Gastroesophageal sphincter (tissue), 4 donors: ENCODE measurements around the gene RIBC1. TPM values are rescaled to one million over a fixed set of nuclear protein-coding genes. Genes with fewer than 3 reads are reported as not detected.

Experiments
- ATAC-seq: fragments of 150-250 bp; one replicate; pipeline ENCODE4 v1.9.1; 2016; ENCODE audit warnings: mild to moderate bottlenecking, moderate library complexity
- H3K27ac ChIP-seq, 4 donors: fragments of 200-600 bp; sonication (generic) in 3 of 4; 1 replicate in 3 of 4; 2 replicates in 1 of 4; pipeline ENCODE4 v1.5.1; 2016 to 2019
- H3K27me3 ChIP-seq: fragments of 200-600 bp; sonication (generic); one replicate; pipeline ENCODE4 v1.5.1; 2019
- H3K36me3 ChIP-seq, 2 donors: fragments of 200-600 bp; sonication (generic); one replicate each; pipeline ENCODE4 v1.5.1; 2019; ENCODE audit warnings: control low read depth in 1 of 2
- H3K4me1 ChIP-seq, 3 donors: fragments of 200-600 bp; sonication (generic); 1 replicate in 2 of 3; 2 replicates in 1 of 3; pipeline ENCODE4 v1.5.1; 2016 to 2019; ENCODE audit warnings: control low read depth in 2 of 3
- H3K4me3 ChIP-seq, 2 donors: fragments of 200-600 bp; sonication (generic); one replicate each; pipeline ENCODE4 v1.5.1; 2019; ENCODE audit warnings: mild to moderate bottlenecking in 1 of 2, moderate library complexity in 1 of 2
- H3K9me3 ChIP-seq, 3 donors: fragments of 200-600 bp; sonication (generic); one replicate each; pipeline ENCODE4 v1.5.1; 2017 to 2019; ENCODE audit warnings: control low read depth in 2 of 3
- EP300 ChIP-seq: sonication (generic); formaldehyde crosslinking; IDR thresholded peaks from one replicate; pipeline ENCODE4 v1.6.1; 2017; ENCODE audit warnings: antibody characterized with exemption, mild to moderate bottlenecking
- POLR2A ChIP-seq, 2 donors: fragments of 450-650 bp; IDR thresholded peaks; one replicate each; pipeline ENCODE4 v1.6.1; 2017; ENCODE audit warnings: antibody characterized with exemption in 2 of 2, mild to moderate bottlenecking in 2 of 2, moderate library complexity in 1 of 2
- POLR2AphosphoS5 ChIP-seq: sonication (generic); formaldehyde crosslinking; IDR thresholded peaks from one replicate; pipeline ENCODE4 v1.6.1; 2017; ENCODE audit warnings: antibody characterized with exemption
- WGBS, 2 donors: methylation state at CpG; one replicate each; pipeline ENCODE4 v1.1.5; 2018; ENCODE audit warnings: low coverage in 1 of 2; 5-methylcytosine and 5-hydroxymethylcytosine counted together
- total RNA-seq, 4 donors: library from RNA; depleted of rRNA; stranded (reverse); fragments of >200 nt; gene quantifications; one replicate each; pipeline ENCODE4 v1.1.0, GENCODE V29; 2016
- TF ChIP-seq, protein P1 (sequence below), 4 experiments: fragments of 200-600 bp in 2 of 4; fragments of 450-650 bp in 2 of 4; sonication (generic) in 1 of 4; IDR thresholded peaks; one replicate each; pipeline ENCODE4 v1.5.1; 2017 to 2019; ENCODE audit warnings: antibody characterized with exemption in 4 of 4, mild to moderate bottlenecking in 2 of 4, moderate library complexity in 2 of 4

RIBC1 gene
- total RNA-seq, result under 1 TPM in 2 of 4 donors, not detected in 2; 0.35 to 0.85 TPM

DNA sequence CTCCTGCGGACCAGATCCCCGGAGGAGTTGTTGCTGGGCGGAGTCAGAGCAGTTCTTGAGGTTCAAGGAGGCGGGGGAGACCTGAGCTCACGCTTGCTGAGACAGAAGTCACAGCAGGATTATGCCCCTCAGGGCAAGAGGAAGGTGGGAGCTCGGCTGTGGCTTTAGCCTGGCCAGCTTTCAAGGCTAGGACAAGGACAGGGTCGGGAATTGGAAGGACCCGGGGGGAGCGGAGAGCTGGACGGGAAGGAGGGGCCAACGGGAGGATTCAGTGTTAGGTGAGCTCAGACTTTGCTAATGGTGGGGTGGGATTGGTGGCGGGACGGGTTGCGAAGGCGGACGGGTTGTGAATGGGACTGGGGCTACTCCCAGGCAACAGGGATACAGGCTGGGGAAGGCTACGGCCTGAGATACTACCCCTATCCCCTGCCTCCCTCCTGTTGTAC, at the start of gene RIBC1:
RIBC1 (plus strand) TSS at position 13 of the 446 bp plus-strand sequence. CDS start 3,404 bp downstream, outside the sequence.
- peak within 1 kb of the TSS; percentile 90 to 97 (median 92) for H3K27ac ChIP-seq
- H3K9me3 ChIP-seq, result no peaks in the 10 kb centered on the region
- H3K27me3 ChIP-seq, result no peaks in the 10 kb centered on the region
- TF ChIP-seq POLR2A (IDR thresholded peaks at IDR 0.05), result no peak
- TF ChIP-seq, protein P1, sequence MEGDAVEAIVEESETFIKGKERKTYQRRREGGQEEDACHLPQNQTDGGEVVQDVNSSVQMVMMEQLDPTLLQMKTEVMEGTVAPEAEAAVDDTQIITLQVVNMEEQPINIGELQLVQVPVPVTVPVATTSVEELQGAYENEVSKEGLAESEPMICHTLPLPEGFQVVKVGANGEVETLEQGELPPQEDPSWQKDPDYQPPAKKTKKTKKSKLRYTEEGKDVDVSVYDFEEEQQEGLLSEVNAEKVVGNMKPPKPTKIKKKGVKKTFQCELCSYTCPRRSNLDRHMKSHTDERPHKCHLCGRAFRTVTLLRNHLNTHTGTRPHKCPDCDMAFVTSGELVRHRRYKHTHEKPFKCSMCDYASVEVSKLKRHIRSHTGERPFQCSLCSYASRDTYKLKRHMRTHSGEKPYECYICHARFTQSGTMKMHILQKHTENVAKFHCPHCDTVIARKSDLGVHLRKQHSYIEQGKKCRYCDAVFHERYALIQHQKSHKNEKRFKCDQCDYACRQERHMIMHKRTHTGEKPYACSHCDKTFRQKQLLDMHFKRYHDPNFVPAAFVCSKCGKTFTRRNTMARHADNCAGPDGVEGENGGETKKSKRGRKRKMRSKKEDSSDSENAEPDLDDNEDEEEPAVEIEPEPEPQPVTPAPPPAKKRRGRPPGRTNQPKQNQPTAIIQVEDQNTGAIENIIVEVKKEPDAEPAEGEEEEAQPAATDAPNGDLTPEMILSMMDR (IDR thresholded peaks at IDR 0.05), result no peak
- H3K4me3 ChIP-seq, result peak within 1 kb of the TSS; percentile 66 to 74
- ATAC-seq, result peak; percentile 11
- H3K36me3 ChIP-seq, result no peaks in the 10 kb centered on the region
- 0 to 1% methylated on average over 4 to 12 of the region's 17 CpGs for WGBS, 2 donors
- H3K4me1 ChIP-seq, result peaks cover 6 to 22% (median 16%) of the 10 kb centered on the region in 3 donors

DNA sequence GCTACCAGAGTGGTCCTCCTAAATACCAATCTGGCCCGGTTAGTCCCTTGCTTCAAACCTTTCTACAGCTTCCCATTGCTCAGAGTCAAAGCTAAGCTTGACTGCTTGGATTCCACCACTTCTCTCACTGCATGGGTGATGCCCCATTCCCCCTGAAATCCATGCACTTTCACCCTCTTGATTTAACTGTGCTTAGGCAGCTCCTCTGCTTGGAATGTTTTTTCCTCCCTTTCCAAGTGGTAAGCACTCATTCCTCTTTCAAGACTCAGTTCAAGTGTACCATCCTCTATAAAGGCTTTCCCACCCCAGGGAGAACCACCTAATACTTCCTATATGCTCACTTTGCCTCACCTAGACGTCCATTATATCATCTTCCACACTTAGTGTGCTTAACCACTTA, 49.4 kb upstream of the RIBC1 start:
- Histone ChIP-seq H3K4me3 (no peak overlapping the region), H3K36me3 (no peaks in the 10 kb centered on the region), H3K4me1 (no peaks in the 10 kb centered on the region), H3K27me3 (no peaks in the 10 kb centered on the region), H3K27ac (no peak overlapping the region), H3K9me3 (no peaks in the 10 kb centered on the region)
- WGBS, 2 donors, result 20 to 67% methylated on average over 1 of the region's 2 CpGs
- TF ChIP-seq EP300 (no peak), POLR2A (IDR thresholded peaks at IDR 0.05) (no peak), POLR2AphosphoS5 (no peak)
- TF ChIP-seq, protein P1 (IDR thresholded peaks at IDR 0.05), result no peak
- no peak for ATAC-seq

DNA sequence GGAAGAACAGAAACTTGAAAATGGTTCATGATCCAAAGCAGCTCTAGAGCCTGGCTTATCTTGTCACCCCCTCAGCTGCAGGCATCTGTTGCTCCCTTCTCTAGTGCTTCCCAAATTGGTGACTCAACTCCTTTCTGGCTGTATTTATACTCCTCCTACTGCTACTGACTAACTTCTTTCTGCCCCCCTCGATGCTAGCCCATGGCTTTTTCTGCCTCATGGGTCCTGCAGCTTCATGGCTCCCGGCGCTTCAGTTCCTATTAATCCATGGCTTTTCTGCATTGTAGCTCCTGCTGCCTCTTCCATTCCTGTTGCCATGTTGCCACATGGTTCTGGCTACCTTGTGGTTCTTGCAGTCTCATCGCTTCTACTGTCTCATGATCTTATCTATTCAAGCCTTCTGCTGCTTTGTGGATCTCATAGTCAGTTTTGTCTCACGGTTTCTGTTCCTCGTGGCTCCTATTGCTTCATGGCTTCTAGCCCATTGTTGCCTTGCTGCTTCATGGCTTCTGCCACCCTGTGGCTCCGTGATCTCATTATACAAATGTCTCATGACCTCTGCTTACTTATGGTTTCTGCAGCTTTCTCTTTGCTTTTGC, 48.4 kb upstream of the RIBC1 start:
- no peak overlapping the region for H3K27ac ChIP-seq
- H3K9me3 ChIP-seq, result no peaks in the 10 kb centered on the region
- no peak overlapping the region for H3K4me3 ChIP-seq
- no peaks in the 10 kb centered on the region for H3K27me3 ChIP-seq
- TF ChIP-seq, protein P1 (IDR thresholded peaks at IDR 0.05), result no peak
- H3K4me1 ChIP-seq, result no peaks in the 10 kb centered on the region
- peaks cover 0 to 9% of the 10 kb centered on the region in 2 donors for H3K36me3 ChIP-seq
- WGBS, 2 donors, result 82 to 91% methylated on average over 7 of the region's 7 CpGs
- ATAC-seq, result no peak

GRCh38 chrX:53374923-53375322, 47.8 kb upstream of the RIBC1 start:
- Histone ChIP-seq H3K27me3 (no peaks in the 10 kb centered on the region), H3K27ac (no peak overlapping the region), H3K4me1 (no peaks in the 10 kb centered on the region), H3K36me3 (peaks cover 0 to 15% of the 10 kb centered on the region in 2 donors), H3K4me3 (no peak overlapping the region), H3K9me3 (no peaks in the 10 kb centered on the region)
- ATAC-seq, result no peak
- TF ChIP-seq POLR2A (IDR thresholded peaks at IDR 0.05), result no peak
- TF ChIP-seq EP300, result no peak
- TF ChIP-seq, protein P1 (IDR thresholded peaks at IDR 0.05), result no peak
- TF ChIP-seq POLR2AphosphoS5, result no peak

DNA sequence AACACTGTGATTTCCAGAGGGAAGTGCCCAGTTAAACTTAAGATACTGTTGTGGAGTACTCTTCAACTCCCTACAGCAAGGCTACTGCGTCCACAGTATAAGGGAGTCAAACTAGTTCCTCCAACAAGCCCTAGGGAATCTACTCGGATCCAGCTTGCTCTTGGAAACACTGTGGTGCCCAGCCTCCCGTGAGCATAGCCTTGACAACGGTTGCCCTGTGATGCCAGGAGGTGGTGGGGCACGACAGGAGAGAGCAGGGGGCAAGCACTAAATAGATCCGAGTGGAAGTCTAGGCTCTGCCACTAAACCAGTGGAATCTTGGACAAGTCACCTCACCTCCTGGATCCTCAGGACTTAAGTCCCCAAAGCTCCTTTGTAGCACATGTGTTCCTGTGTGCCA, 45.8 kb upstream of the RIBC1 start:
- H3K27me3 ChIP-seq, result no peaks in the 10 kb centered on the region
- H3K4me3 ChIP-seq, result no peak overlapping the region
- peaks cover 0 to 35% of the 10 kb centered on the region in 2 donors for H3K36me3 ChIP-seq
- ATAC-seq, result no peak
- 74% methylated on average over 2 of the region's 6 CpGs; no CpG with 5 or more reads in 1 of the 2 donors for WGBS, 2 donors
- H3K27ac ChIP-seq, result no peak overlapping the region
- TF ChIP-seq EP300, result no peak
- TF ChIP-seq, protein P1 (IDR thresholded peaks at IDR 0.05), result no peak
- no peak for TF ChIP-seq POLR2A (IDR thresholded peaks at IDR 0.05)
- no peak for TF ChIP-seq POLR2AphosphoS5
- H3K9me3 ChIP-seq, result no peaks in the 10 kb centered on the region
- no peaks in the 10 kb centered on the region for H3K4me1 ChIP-seq
